Measurements from ENCODE around the gene KPNA2. TPM values are rescaled to one million over a fixed set of nuclear protein-coding genes. Genes with fewer than 3 reads are reported as not detected.

The KPNA2 gene
- total and polyA plus RNA-seq, 2 of the 8 experiments (the other 6 are each of a cell fraction or from before 2014, with no cell fraction given): 413 to 612 TPM

- Histone ChIP-seq H4K8ac (ENCODE audit: extremely low read depth, insufficient read depth, low read length) (peak overlapping the region; percentile 94), H2BK15ac (ENCODE audit: low read length) (peak overlapping the region; percentile 72; the same call in 1 of the 2 replicates), H3K79me2 (ENCODE audit: control insufficient read depth in 1 of 2, insufficient read depth in 2 of 2, low read length in 2 of 2) (no peaks in the 10 kb centered on the region), H3K79me1 (ENCODE audit: low read depth, low read length) (no peaks in the 10 kb centered on the region), H3K23me2 (ENCODE audit: low read depth, low read length) (peaks cover 9% of the 10 kb centered on the region; the same call in 1 of the 2 replicates), H4K91ac (replicated peaks; ENCODE audit: insufficient read length, low read length) (peak overlapping the region; percentile 75), H2AK5ac (ENCODE audit: low read depth, low read length) (no peak overlapping the region), H3K9me3 (ENCODE audit: insufficient read depth in 2 of 2, low read depth in 1 of 2, low read length in 1 of 2) (no peaks in the 10 kb centered on the region), H2BK5ac (ENCODE audit: low read depth, low read length) (peak overlapping the region; percentile 81; the same call in 1 of the 2 replicates), H3K27ac (ENCODE audit: low read depth, low read length) (0 out of 2 replicates have a peak overlapping the region, but pooled peaks have one; percentile 27), H3K18ac (ENCODE audit: extremely low read depth, low read length) (peak overlapping the region; percentile 93), H4K5ac (ENCODE audit: insufficient read length, low read depth, low read length) (peak overlapping the region; percentile 88), H3K4ac (replicated peaks; ENCODE audit: insufficient read length, low read depth, low read length) (peak overlapping the region; percentile 97), H3K4me2 (ENCODE audit: insufficient read depth in 1 of 2, low read depth in 2 of 2, low read length in 2 of 2) (peak overlapping the region; percentile 76), H3K9ac (replicated peaks in 1 of 4; ENCODE audit: extremely low read depth in 1 of 4, low read depth in 3 of 4, low read length in 3 of 4) (peak overlapping the region; percentile 38 to 72 (median 61)), H2BK12ac (ENCODE audit: low read depth, low read length) (no peak overlapping the region), H3K4me1 (replicated peaks in 1 of 4; ENCODE audit: control insufficient read depth in 3 of 4, insufficient read depth in 4 of 4, low read length in 3 of 4) (peaks cover 0 to 13% (median 7%) of the 10 kb centered on the region in 4 experiments; a peak in 4 of 7 replicates), H2AFZ (ENCODE audit: low read length) (peak overlapping the region; percentile 3; the same call in 1 of the 2 replicates), H2BK20ac (ENCODE audit: low read length) (no peak overlapping the region), H3K4me3 (ENCODE audit: extremely low read depth in 1 of 4, insufficient read depth in 2 of 4, low read depth in 3 of 4, low read length in 4 of 4) (peak overlapping the region; percentile 61 to 97 (median 73)), H3K27me3 (replicated peaks in 1 of 4; ENCODE audit: control insufficient read depth in 3 of 4, extremely low read depth in 1 of 4, insufficient read depth in 3 of 4, low read length in 3 of 4) (peaks cover 0 to 21% (median 10%) of the 10 kb centered on the region in 4 experiments; a peak in 6 of 7 replicates), H3K36me3 (ENCODE audit: control insufficient read depth in 2 of 4, insufficient read depth in 4 of 4, low read length in 3 of 4) (no peaks in the 10 kb centered on the region), H2BK120ac (replicated peaks; ENCODE audit: low read depth, low read length) (no peak overlapping the region), H3K23ac (ENCODE audit: insufficient read length) (no peak overlapping the region), H3K56ac (replicated peaks; ENCODE audit: insufficient read length, low read depth, low read length) (peak overlapping the region; percentile 82), H4K20me1 (replicated peaks in 1 of 2; ENCODE audit: control insufficient read depth in 1 of 2, insufficient read depth in 2 of 2, low read length in 2 of 2) (no peaks in the 10 kb centered on the region), H3K14ac (ENCODE audit: insufficient read length) (no peak overlapping the region)
- 7% methylated on average over 18 of the region's 21 CpGs; no CpG with 5 or more reads in 1 of the 2 experiments for WGBS, 2 experiments (ENCODE audit: extremely low coverage in 1 of 2, insufficient coverage in 1 of 2, insufficient read length in 1 of 2, insufficient replicate concordance in 2 of 2, low coverage in 1 of 2, low lambda C conversion rate in 2 of 2, missing lambda C conversion rate in 1 of 2)
- CTCF ChIA-PET (ENCODE audit: partially characterized antibody): interaction anchor here (1.0 to 2.1 kb wide), 4 partner anchors 9 to 34 kb away, joined by 3 to 8 read pairs (median 4); no protein-coding TSS in a partner anchor
- POLR2A ChIA-PET (ENCODE audit: partially characterized antibody): interaction anchor here (0.5 to 1.2 kb wide), 6 partner anchors 13 to 344 kb away, joined by 3 to 6 read pairs (median 3); no protein-coding TSS in a partner anchor
- DNase-seq (ENCODE audit: low read depth in 1 of 2, low spot score in 2 of 2) (peak in 1 of 2 experiments; percentile 75), FAIRE-seq (no peak)
- peak; percentile 76 for TF ChIP-seq KDM4A (IDR thresholded peaks at IDR 0.05; ENCODE audit: low read depth, low read length, severe bottlenecking)
- TF ChIP-seq TEAD4 (IDR thresholded peaks at IDR 0.05; ENCODE audit: low read depth, low read length): no peak
- TF ChIP-seq TAF7 (optimal IDR thresholded peaks at IDR 0.05; ENCODE audit: borderline replicate concordance, low read depth, low read length): peak; percentile 43
- peak; percentile 65; the same call in 1 of the 2 replicates for TF ChIP-seq MAX (IDR thresholded peaks at IDR 0.05)
- no peak for TF ChIP-seq SIRT6 (IDR thresholded peaks at IDR 0.05; ENCODE audit: low read length)
- TF ChIP-seq RAD21 (IDR thresholded peaks at IDR 0.05 in 1 of 2, conservative IDR thresholded peaks at IDR 0.05 in 1 of 2; ENCODE audit: low read depth in 2 of 2, low read length in 2 of 2): peak in 1 of 2 experiments; percentile 5; a peak in 1 of 4 replicates
- no peak for TF ChIP-seq JUND (IDR thresholded peaks at IDR 0.05; ENCODE audit: low read length)
- peak in 1 of 2 experiments; percentile 34; a peak in 1 of 4 replicates for TF ChIP-seq HDAC2 (IDR thresholded peaks at IDR 0.05; ENCODE audit: borderline replicate concordance in 1 of 2, low read depth in 2 of 2, low read length in 2 of 2)
- TF ChIP-seq ATF2 (IDR thresholded peaks at IDR 0.05; ENCODE audit: low read length): no peak
- TF ChIP-seq SP2 (IDR thresholded peaks at IDR 0.05; ENCODE audit: low read length): no peak
Measured at GRCh38 chr17:67993998-67994361, 41.6 kb upstream of the KPNA2 start.

Data from H1 (cell line).